Nephron progenitor cell (in vitro differentiated cells): Measurements from ENCODE around the gene ADAM12.

Experiments
- DNase-seq: peaks from one replicate; pipeline ENCODE4 v3.0.0; 2021
- H3K27ac Mint-ChIP-seq: 2 replicates; pipeline ENCODE4 v1.8.0; 2021; ENCODE audit warnings: mild to moderate bottlenecking, moderate library complexity, mixed read lengths
- H3K27me3 Mint-ChIP-seq: 2 replicates; pipeline ENCODE4 v1.8.0; 2021; ENCODE audit warnings: mild to moderate bottlenecking, low read depth, mixed read lengths; ENCODE audit not compliant: poor library complexity
- H3K36me3 Mint-ChIP-seq: 2 replicates; pipeline ENCODE4 v1.8.0; 2021; ENCODE audit warnings: low read depth, mixed read lengths
- H3K4me1 Mint-ChIP-seq: 2 replicates; pipeline ENCODE4 v1.8.0; 2021; ENCODE audit warnings: mixed read lengths
- H3K4me3 Mint-ChIP-seq: 2 replicates; pipeline ENCODE4 v1.8.0; 2021; ENCODE audit warnings: mild to moderate bottlenecking, moderate library complexity, mixed read lengths
- H3K9me3 Mint-ChIP-seq: 2 replicates; pipeline ENCODE4 v1.8.0; 2021; ENCODE audit warnings: mild to moderate bottlenecking, moderate library complexity, mixed read lengths
- CTCF ChIP-seq: fragments of 200-600 bp; sonication (generic); IDR thresholded peaks from 2 replicates; pipeline ENCODE4 v1.5.0; 2021; ENCODE audit warnings: antibody characterized with exemption

The ADAM12 gene

GRCh38 chr10:126209451-126209850, 178.8 kb downstream of the ADAM12 start:
- Mint-ChIP-seq H3K27ac (no peak overlapping the region), H3K27me3 (no peaks in the 10 kb centered on the region), H3K9me3 (peaks cover 14% of the 10 kb centered on the region), H3K36me3 (peaks cover 5% of the 10 kb centered on the region), H3K4me1 (peaks cover 14% of the 10 kb centered on the region), H3K4me3 (no peak overlapping the region)
- DNase-seq: no peak
- no peak for TF ChIP-seq CTCF

- Mint-ChIP-seq H3K9me3 (peaks cover 14% of the 10 kb centered on the region), H3K36me3 (peaks cover 5% of the 10 kb centered on the region), H3K27me3 (no peaks in the 10 kb centered on the region), H3K27ac (no peak overlapping the region), H3K4me3 (no peak overlapping the region), H3K4me1 (peaks cover 7% of the 10 kb centered on the region)
- DNase-seq: no peak
- TF ChIP-seq CTCF: no peak
These were observed 179.5 kb downstream of the ADAM12 start for GRCh38 chr10:126208726-126209302.

GRCh38 chr10:126207851-126208250, 180.4 kb downstream of the ADAM12 start:
- peaks cover 14% of the 10 kb centered on the region for H3K9me3 Mint-ChIP-seq
- H3K27ac Mint-ChIP-seq: no peak overlapping the region

GRCh38 chr10:126207313-126207771, 180.9 kb downstream of the ADAM12 start:
- no peaks in the 10 kb centered on the region for H3K27me3 Mint-ChIP-seq
- no peak for TF ChIP-seq CTCF
- peaks cover 14% of the 10 kb centered on the region for H3K9me3 Mint-ChIP-seq
- peaks cover 5% of the 10 kb centered on the region for H3K36me3 Mint-ChIP-seq
- no peaks in the 10 kb centered on the region for H3K4me1 Mint-ChIP-seq
- no peak for DNase-seq
- no peak overlapping the region for H3K4me3 Mint-ChIP-seq
- no peak overlapping the region for H3K27ac Mint-ChIP-seq

More at GRCh38 chr10:126207851-126208250, 180.4 kb downstream of the ADAM12 start:
- no peak for DNase-seq
- Mint-ChIP-seq H3K4me3 (no peak overlapping the region), H3K27me3 (no peaks in the 10 kb centered on the region), H3K36me3 (peaks cover 5% of the 10 kb centered on the region), H3K4me1 (no peaks in the 10 kb centered on the region)
- no peak for TF ChIP-seq CTCF

GRCh38 chr10:126205486-126206205, 182.6 kb downstream of the ADAM12 start:
- Mint-ChIP-seq H3K36me3 (peaks cover 5% of the 10 kb centered on the region), H3K4me3 (no peak overlapping the region), H3K27me3 (no peaks in the 10 kb centered on the region), H3K9me3 (peaks cover 14% of the 10 kb centered on the region), H3K27ac (no peak overlapping the region), H3K4me1 (no peaks in the 10 kb centered on the region)
- DNase-seq: no peak
- TF ChIP-seq CTCF: no peak

GRCh38 chr10:126204320-126204719, 184.0 kb downstream of the ADAM12 start:
- H3K36me3 Mint-ChIP-seq: peaks cover 5% of the 10 kb centered on the region
- H3K4me1 Mint-ChIP-seq: peaks cover 2% of the 10 kb centered on the region
- H3K4me3 Mint-ChIP-seq: no peak overlapping the region
- peaks cover 14% of the 10 kb centered on the region for H3K9me3 Mint-ChIP-seq
- no peak overlapping the region for H3K27ac Mint-ChIP-seq
- no peaks in the 10 kb centered on the region for H3K27me3 Mint-ChIP-seq
- no peak for TF ChIP-seq CTCF
- DNase-seq: no peak
